OCI-LY3 (cell line): ENCODE results near the gene SCAMP3.

Experiments
- CTCF ChIP-seq: fragments of 200-600, 300-600 bp; sonication (generic); IDR thresholded peaks from 2 replicates; pipeline ENCODE4 v1.5.1; 2014; ENCODE audit warnings: antibody characterized with exemption, low read length, low read depth
- EZH2phosphoT487 ChIP-seq: fragments of 200-600 bp; shearing (Covaris generic); IDR thresholded peaks from 2 replicates; pipeline ENCODE4 v1.6.1; 2018; ENCODE audit warnings: antibody characterized with exemption, mixed run types, low read depth

DNA sequence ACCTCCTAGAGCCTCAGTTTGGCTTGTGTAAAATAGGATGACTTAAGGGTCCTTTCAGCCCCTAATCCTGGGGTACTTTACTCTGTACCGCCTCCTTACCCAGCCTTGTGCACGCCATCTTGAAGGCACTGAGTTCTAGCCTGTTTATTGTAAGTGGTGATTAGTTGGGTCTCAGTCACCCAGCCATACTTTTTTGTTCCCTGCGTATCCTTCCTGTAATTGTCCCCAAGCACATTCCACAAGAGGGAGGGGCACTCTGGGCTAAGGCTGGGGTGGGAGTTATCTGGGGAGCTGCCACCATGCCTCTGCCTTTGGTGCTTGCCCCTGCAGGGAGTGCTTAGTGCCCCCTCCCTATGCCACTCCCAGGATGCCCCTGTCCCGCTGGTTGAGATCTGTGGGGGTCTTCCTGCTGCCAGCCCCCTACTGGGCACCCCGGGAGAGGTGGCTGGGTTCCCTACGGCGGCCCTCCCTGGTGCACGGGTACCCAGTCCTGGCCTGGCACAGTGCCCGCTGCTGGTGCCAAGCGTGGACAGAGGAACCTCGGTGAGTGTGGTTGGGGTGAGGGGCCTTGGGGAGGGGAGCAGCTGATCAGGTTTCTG is 47.4 kb upstream of the SCAMP3 start:
- 0 out of 2 replicates have a peak, but pooled peaks have one; percentile 6 for TF ChIP-seq CTCF
- no peak for TF ChIP-seq EZH2phosphoT487
